ENCODE measurements around the gene FGFR2. TPM values are rescaled to one million over a fixed set of nuclear protein-coding genes. Genes with fewer than 3 reads are reported as not detected.

The FGFR2 gene
- total and polyA plus RNA-seq, 9 of the 15 experiments (the other 6 are each of a cell fraction or from before 2014, with no cell fraction given) = 0.20 TPM; not detected in 8

DNA sequence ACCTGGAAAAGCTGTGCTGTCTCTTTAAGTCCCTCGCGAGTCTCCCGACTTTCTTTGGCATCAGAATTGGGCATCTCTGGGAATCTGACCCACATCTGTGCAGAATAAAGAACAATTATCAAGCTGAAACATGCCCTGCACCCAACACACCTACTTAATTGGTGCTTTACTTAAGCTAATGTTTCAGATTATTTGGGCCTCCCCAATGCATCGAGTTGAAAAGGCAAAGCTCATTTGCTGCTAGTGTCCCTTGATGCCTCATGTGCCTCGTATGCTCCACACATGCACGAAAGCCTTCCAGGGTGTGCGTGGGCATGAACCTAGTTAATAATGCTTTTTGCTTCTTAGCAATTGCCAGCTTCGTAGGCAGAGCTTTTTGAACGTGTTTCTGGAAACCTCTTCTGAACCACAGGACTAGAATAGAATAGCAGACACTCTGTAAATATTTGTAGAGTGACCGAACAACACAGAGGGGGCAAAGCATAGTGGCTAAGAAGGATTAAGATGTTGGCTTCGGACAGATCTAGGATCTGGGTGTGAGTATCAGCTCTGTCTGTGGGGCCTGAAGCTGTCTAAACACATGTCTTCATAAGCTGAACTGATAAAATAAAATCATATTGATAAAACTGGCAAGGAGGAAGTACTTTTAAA lies 26.7 kb upstream of the FGFR2 start:
- no peak for DNase-seq (ENCODE audit: extremely low read depth in 1 of 4, low spot score in 3 of 4)
- ATAC-seq = no peak
- BruUV-seq (replicated peaks) = no TSS peak
- ChIA-PET CTCF (ENCODE audit: low intra/inter-chr PET ratio) (no interaction called here), POLR2A (interaction anchor here (0.7 kb wide), 1 partner anchor 548 kb away, joined by 3 read pairs; no protein-coding TSS in a partner anchor)
- Histone ChIP-seq H2AFZ (ENCODE audit: low read depth, low read length) (no peak overlapping the region), H3K27me3 (ENCODE audit: control insufficient read depth in 2 of 2, insufficient read depth in 2 of 2, low read length in 2 of 2) (peaks cover 0 to 14% of the 10 kb centered on the region in 2 experiments; a peak in 3 of 5 replicates), H3K9me1 (ENCODE audit: control insufficient read depth, insufficient read depth, low read length) (no peaks in the 10 kb centered on the region), H4K20me1 (replicated peaks; ENCODE audit: control insufficient read depth, insufficient read depth, low read length) (no peaks in the 10 kb centered on the region), H3K4me3 (no peak overlapping the region), H3K4me1 (replicated peaks in 1 of 2; ENCODE audit: control insufficient read depth in 2 of 2, insufficient read depth in 2 of 2, low read length in 2 of 2) (no peaks in the 10 kb centered on the region), H3K9ac (ENCODE audit: insufficient read depth in 1 of 2, low read depth in 2 of 2, low read length in 2 of 2) (no peak overlapping the region), H3K79me2 (ENCODE audit: control insufficient read depth, insufficient read depth, low read length) (no peaks in the 10 kb centered on the region), H3K9me3 (replicated peaks; ENCODE audit: control insufficient read depth, insufficient read depth, low read depth, low read length) (no peaks in the 10 kb centered on the region), H3K4me2 (ENCODE audit: insufficient read depth, low read length) (no peak overlapping the region), H3K27ac (ENCODE audit: extremely low read depth, low read depth, low read length) (no peak overlapping the region), H3K36me3 (ENCODE audit: control insufficient read depth, insufficient read depth, low read length) (no peaks in the 10 kb centered on the region)
- in situ Hi-C loops (cut with MboI) = no loop called here
- FAIRE-seq = no peak
- WGBS (ENCODE audit: insufficient coverage, low coverage, missing lambda C conversion rate) = 0% methylated on average over 10 of the region's 11 CpGs
- intact Hi-C loops (cut with micrococcal nuclease) = no loop called here
- TF ChIP-seq ZNF668 (CRISPR knock-in tag; IDR thresholded peaks at IDR 0.05) = no peak
- TF ChIP-seq, protein P1, sequence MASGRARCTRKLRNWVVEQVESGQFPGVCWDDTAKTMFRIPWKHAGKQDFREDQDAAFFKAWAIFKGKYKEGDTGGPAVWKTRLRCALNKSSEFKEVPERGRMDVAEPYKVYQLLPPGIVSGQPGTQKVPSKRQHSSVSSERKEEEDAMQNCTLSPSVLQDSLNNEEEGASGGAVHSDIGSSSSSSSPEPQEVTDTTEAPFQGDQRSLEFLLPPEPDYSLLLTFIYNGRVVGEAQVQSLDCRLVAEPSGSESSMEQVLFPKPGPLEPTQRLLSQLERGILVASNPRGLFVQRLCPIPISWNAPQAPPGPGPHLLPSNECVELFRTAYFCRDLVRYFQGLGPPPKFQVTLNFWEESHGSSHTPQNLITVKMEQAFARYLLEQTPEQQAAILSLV (tag; IDR thresholded peaks at IDR 0.05) = no peak
- TF ChIP-seq, protein P2, sequence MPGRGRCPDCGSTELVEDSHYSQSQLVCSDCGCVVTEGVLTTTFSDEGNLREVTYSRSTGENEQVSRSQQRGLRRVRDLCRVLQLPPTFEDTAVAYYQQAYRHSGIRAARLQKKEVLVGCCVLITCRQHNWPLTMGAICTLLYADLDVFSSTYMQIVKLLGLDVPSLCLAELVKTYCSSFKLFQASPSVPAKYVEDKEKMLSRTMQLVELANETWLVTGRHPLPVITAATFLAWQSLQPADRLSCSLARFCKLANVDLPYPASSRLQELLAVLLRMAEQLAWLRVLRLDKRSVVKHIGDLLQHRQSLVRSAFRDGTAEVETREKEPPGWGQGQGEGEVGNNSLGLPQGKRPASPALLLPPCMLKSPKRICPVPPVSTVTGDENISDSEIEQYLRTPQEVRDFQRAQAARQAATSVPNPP (IDR thresholded peaks at IDR 0.05; ENCODE audit: borderline replicate concordance, insufficient read depth, insufficient read length) = no peak
- TF ChIP-seq, protein P3, sequence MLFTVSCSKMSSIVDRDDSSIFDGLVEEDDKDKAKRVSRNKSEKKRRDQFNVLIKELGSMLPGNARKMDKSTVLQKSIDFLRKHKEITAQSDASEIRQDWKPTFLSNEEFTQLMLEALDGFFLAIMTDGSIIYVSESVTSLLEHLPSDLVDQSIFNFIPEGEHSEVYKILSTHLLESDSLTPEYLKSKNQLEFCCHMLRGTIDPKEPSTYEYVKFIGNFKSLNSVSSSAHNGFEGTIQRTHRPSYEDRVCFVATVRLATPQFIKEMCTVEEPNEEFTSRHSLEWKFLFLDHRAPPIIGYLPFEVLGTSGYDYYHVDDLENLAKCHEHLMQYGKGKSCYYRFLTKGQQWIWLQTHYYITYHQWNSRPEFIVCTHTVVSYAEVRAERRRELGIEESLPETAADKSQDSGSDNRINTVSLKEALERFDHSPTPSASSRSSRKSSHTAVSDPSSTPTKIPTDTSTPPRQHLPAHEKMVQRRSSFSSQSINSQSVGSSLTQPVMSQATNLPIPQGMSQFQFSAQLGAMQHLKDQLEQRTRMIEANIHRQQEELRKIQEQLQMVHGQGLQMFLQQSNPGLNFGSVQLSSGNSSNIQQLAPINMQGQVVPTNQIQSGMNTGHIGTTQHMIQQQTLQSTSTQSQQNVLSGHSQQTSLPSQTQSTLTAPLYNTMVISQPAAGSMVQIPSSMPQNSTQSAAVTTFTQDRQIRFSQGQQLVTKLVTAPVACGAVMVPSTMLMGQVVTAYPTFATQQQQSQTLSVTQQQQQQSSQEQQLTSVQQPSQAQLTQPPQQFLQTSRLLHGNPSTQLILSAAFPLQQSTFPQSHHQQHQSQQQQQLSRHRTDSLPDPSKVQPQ (CRISPR knock-in tag; IDR thresholded peaks at IDR 0.05; ENCODE audit: borderline replicate concordance) = no peak
- no peak for TF ChIP-seq FOXP1 (CRISPR knock-in tag; IDR thresholded peaks at IDR 0.05)
- no peak for TF ChIP-seq MYBL2 (IDR thresholded peaks at IDR 0.05; ENCODE audit: low read depth)
- no peak for TF ChIP-seq MYBL2 (CRISPR knock-in tag; IDR thresholded peaks at IDR 0.05; ENCODE audit: borderline replicate concordance)
- TF ChIP-seq, protein P4, sequence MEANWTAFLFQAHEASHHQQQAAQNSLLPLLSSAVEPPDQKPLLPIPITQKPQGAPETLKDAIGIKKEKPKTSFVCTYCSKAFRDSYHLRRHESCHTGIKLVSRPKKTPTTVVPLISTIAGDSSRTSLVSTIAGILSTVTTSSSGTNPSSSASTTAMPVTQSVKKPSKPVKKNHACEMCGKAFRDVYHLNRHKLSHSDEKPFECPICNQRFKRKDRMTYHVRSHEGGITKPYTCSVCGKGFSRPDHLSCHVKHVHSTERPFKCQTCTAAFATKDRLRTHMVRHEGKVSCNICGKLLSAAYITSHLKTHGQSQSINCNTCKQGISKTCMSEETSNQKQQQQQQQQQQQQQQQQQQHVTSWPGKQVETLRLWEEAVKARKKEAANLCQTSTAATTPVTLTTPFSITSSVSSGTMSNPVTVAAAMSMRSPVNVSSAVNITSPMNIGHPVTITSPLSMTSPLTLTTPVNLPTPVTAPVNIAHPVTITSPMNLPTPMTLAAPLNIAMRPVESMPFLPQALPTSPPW (CRISPR knock-in tag; IDR thresholded peaks at IDR 0.05) = no peak
- TF ChIP-seq, protein P5, sequence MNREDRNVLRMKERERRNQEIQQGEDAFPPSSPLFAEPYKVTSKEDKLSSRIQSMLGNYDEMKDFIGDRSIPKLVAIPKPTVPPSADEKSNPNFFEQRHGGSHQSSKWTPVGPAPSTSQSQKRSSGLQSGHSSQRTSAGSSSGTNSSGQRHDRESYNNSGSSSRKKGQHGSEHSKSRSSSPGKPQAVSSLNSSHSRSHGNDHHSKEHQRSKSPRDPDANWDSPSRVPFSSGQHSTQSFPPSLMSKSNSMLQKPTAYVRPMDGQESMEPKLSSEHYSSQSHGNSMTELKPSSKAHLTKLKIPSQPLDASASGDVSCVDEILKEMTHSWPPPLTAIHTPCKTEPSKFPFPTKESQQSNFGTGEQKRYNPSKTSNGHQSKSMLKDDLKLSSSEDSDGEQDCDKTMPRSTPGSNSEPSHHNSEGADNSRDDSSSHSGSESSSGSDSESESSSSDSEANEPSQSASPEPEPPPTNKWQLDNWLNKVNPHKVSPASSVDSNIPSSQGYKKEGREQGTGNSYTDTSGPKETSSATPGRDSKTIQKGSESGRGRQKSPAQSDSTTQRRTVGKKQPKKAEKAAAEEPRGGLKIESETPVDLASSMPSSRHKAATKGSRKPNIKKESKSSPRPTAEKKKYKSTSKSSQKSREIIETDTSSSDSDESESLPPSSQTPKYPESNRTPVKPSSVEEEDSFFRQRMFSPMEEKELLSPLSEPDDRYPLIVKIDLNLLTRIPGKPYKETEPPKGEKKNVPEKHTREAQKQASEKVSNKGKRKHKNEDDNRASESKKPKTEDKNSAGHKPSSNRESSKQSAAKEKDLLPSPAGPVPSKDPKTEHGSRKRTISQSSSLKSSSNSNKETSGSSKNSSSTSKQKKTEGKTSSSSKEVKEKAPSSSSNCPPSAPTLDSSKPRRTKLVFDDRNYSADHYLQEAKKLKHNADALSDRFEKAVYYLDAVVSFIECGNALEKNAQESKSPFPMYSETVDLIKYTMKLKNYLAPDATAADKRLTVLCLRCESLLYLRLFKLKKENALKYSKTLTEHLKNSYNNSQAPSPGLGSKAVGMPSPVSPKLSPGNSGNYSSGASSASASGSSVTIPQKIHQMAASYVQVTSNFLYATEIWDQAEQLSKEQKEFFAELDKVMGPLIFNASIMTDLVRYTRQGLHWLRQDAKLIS (CRISPR knock-in tag; IDR thresholded peaks at IDR 0.05) = no peak
- TF ChIP-seq HDAC3 (IDR thresholded peaks at IDR 0.05; ENCODE audit: borderline replicate concordance, partially characterized antibody) = no peak
- no peak for TF ChIP-seq SIN3B (IDR thresholded peaks at IDR 0.05; ENCODE audit: low read depth)
